ENCODE measurements around the gene RAI14.

GRCh38 chr5:34687269-34688011 lies 31.3 kb downstream of the RAI14 start:
- no peak for TF ChIP-seq CTCF (conservative IDR thresholded peaks at IDR 0.05)
- no peak for TF ChIP-seq ZFX (IDR thresholded peaks at IDR 0.05)

Measured in C4-2B (cell line).